ENCODE results near the gene SCP2.

GRCh38 chr1:52943876-52944416 lies 16.9 kb downstream of the SCP2 start:
- TF ChIP-seq CTCF (IDR thresholded peaks at IDR 0.05): no peak
- TF ChIP-seq POLR2AphosphoS5 (IDR thresholded peaks at IDR 0.05): no peak
- no peak for TF ChIP-seq POLR2A (IDR thresholded peaks at IDR 0.05)
